Kidney epithelial cell (primary cell): ENCODE results near the gene VPS35. TPM values are rescaled to one million over a fixed set of nuclear protein-coding genes. Genes with fewer than 3 reads are reported as not detected.

Experiments
- DNase-seq: peaks from one replicate; pipeline ENCODE4 v3.0.0-alpha.2; 2010; ENCODE audit warnings: low read depth
- H3K27me3 ChIP-seq: 2 replicates; pipeline ENCODE4 v1.6.0; 2011; ENCODE audit warnings: low read length; ENCODE audit not compliant: control insufficient read depth, insufficient read depth
- H3K36me3 ChIP-seq: 2 replicates; pipeline ENCODE4 v1.5.1; 2011; ENCODE audit warnings: low read length; ENCODE audit not compliant: control insufficient read depth, insufficient read depth
- H3K4me3 ChIP-seq: 2 replicates; pipeline ENCODE4 v1.5.1; 2011; ENCODE audit warnings: low read depth, mild to moderate bottlenecking, control low read depth, low read length
- CTCF ChIP-seq: IDR thresholded peaks from 2 replicates; pipeline ENCODE4 v1.5.1; 2011; ENCODE audit warnings: mild to moderate bottlenecking, moderate library complexity, low read length, control low read depth, inconsistent platforms; ENCODE audit not compliant: insufficient read depth, poor library complexity, severe bottlenecking
- total RNA-seq: library from RNA; depleted of rRNA; stranded (reverse); fragments of >200 nt; gene quantifications from 2 replicates; pipeline ENCODE4 v1.2.3, GENCODE V29; 2015

Gene VPS35
- total RNA-seq, 1 donor from 2014 or later: 147 TPM

GRCh38 chr16:46606231-46606630, 82.7 kb downstream of the VPS35 start:
- DNase-seq: no peak
- Histone ChIP-seq H3K27me3 (no peaks in the 10 kb centered on the region), H3K4me3 (no peak overlapping the region), H3K36me3 (no peaks in the 10 kb centered on the region)
- no peak for TF ChIP-seq CTCF

Other genes with a start within 250 kb of the VPS35 start
- gene SHCBP1, start 67.8 kb downstream of the VPS35 start, total RNA-seq: 2.2 and 3.7 TPM in 2 replicates
- gene ORC6, start 481 bp upstream of the VPS35 start, total RNA-seq: 7.5 and 9.7 TPM in 2 replicates
- gene MYLK3, start 59.2 kb upstream of the VPS35 start, total RNA-seq: 0.68 TPM in 1 of 2 replicates, not detected in the other
- gene C16orf87, start 142.0 kb upstream of the VPS35 start, total RNA-seq: 7.5 and 10.1 TPM in 2 replicates
- gene GPT2, start 195.2 kb upstream of the VPS35 start, total RNA-seq: 71.2 and 73.3 TPM in 2 replicates